ENCODE data around the gene CARMIL1. TPM values are rescaled to one million over a fixed set of nuclear protein-coding genes. Genes with fewer than 3 reads are reported as not detected.

CARMIL1 gene
- total and polyA plus RNA-seq, 10 of the 15 experiments (the other 5 are each of a cell fraction or from before 2014, with no cell fraction given) = 6.4 to 18.1 (median 10.3) TPM

DNA sequence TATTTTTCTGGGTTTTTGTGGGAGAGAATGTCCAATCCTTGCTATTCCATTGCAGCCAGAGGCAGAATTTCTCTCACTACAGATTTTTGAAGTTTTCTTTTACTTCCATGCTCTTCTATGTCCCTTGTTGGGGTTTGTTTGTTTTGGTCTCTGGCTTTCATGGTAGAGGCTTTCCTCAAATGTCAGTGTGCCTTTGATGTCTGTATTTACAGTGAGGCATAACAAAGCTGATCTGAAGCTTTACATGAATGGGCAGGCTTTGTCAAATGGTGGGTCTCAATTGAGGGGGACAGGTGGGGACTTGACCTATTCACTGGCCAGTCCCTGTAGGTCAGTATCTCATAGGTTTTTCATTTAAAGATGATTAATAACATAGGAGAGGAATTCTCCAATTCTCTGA lies 8.6 kb upstream of the CARMIL1 start:
- RAD21 ChIA-PET (ENCODE audit: unreplicated experiment) = interaction anchor here (0.8 to 2.4 kb wide), 6 partner anchors 8 to 286 kb away, joined by 3 to 17 read pairs (median 4); partner anchors contain the start of gene CARMIL1
- H3K4me1 ChIP-seq (ENCODE audit: control insufficient read depth, insufficient read depth, low read length) = no peaks in the 10 kb centered on the region
- no peak for DNase-seq (ENCODE audit: low read depth, low spot score)
- no TSS peak for BruUV-seq (replicated peaks)
- H3K4me3 ChIP-seq = no peak overlapping the region
- H3K27me3 ChIP-seq (replicated peaks in 1 of 2; ENCODE audit: control insufficient read depth in 2 of 2, insufficient read depth in 2 of 2, low read length in 1 of 2) = no peaks in the 10 kb centered on the region; a peak in 1 of 4 replicates
- no peak overlapping the region for H3K9ac ChIP-seq (ENCODE audit: control insufficient read depth, insufficient read depth, low read length)
- no peak for ATAC-seq
- no peaks in the 10 kb centered on the region for H3K9me3 ChIP-seq (replicated peaks; ENCODE audit: control insufficient read depth, insufficient read depth, low read length)
- intact Hi-C loops (cut with micrococcal nuclease; ENCODE audit: unreplicated experiment) = no loop called here
- CTCF ChIA-PET = interaction anchor here (1.3 to 13.8 kb wide), 5 partner anchors 8 to 286 kb away, joined by 4 to 362 read pairs (median 7); partner anchors contain the start of gene CARMIL1
- no peaks in the 10 kb centered on the region for H3K36me3 ChIP-seq (ENCODE audit: control insufficient read depth in 2 of 2, insufficient read depth in 2 of 2, low read length in 1 of 2)
- FAIRE-seq = no peak
- in situ Hi-C loops (cut with MboI) = loop anchor here (5.0 to 25.0 kb wide), 2 partner anchors 217 to 667 kb away; partner anchors contain the start of gene SLC17A2
- no peak overlapping the region for H3K4me2 ChIP-seq (ENCODE audit: control insufficient read depth, insufficient read depth)
- H3K79me2 ChIP-seq (ENCODE audit: control insufficient read depth, insufficient read depth, low read length) = no peaks in the 10 kb centered on the region
- TF ChIP-seq HCFC1 (IDR thresholded peaks at IDR 0.05; ENCODE audit: low read length) (no peak), POLR2A (IDR thresholded peaks at IDR 0.05; ENCODE audit: low read depth, low read length) (no peak), BHLHE40 (IDR thresholded peaks at IDR 0.05; ENCODE audit: borderline replicate concordance in 1 of 2, low read depth in 2 of 2, low read length in 1 of 2) (no peak), IKZF1 (conservative IDR thresholded peaks at IDR 0.05) (no peak), NFYA (IDR thresholded peaks at IDR 0.05; ENCODE audit: borderline replicate concordance, low read depth, low read length) (no peak)
- TF ChIP-seq, protein P1, sequence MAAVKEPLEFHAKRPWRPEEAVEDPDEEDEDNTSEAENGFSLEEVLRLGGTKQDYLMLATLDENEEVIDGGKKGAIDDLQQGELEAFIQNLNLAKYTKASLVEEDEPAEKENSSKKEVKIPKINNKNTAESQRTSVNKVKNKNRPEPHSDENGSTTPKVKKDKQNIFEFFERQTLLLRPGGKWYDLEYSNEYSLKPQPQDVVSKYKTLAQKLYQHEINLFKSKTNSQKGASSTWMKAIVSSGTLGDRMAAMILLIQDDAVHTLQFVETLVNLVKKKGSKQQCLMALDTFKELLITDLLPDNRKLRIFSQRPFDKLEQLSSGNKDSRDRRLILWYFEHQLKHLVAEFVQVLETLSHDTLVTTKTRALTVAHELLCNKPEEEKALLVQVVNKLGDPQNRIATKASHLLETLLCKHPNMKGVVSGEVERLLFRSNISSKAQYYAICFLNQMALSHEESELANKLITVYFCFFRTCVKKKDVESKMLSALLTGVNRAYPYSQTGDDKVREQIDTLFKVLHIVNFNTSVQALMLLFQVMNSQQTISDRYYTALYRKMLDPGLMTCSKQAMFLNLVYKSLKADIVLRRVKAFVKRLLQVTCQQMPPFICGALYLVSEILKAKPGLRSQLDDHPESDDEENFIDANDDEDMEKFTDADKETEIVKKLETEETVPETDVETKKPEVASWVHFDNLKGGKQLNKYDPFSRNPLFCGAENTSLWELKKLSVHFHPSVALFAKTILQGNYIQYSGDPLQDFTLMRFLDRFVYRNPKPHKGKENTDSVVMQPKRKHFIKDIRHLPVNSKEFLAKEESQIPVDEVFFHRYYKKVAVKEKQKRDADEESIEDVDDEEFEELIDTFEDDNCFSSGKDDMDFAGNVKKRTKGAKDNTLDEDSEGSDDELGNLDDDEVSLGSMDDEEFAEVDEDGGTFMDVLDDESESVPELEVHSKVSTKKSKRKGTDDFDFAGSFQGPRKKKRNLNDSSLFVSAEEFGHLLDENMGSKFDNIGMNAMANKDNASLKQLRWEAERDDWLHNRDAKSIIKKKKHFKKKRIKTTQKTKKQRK (IDR thresholded peaks at IDR 0.05; ENCODE audit: low read depth, low read length) = no peak
- SMC1A ChIA-PET (ENCODE audit: uncharacterized antibody, unreplicated experiment) = interaction anchor here (1.0 to 3.4 kb wide), 7 partner anchors 8 to 286 kb away, joined by 3 to 22 read pairs (median 4); partner anchors contain the start of gene CARMIL1
- H4K20me1 ChIP-seq (ENCODE audit: control insufficient read depth, insufficient read depth) = no peaks in the 10 kb centered on the region
- H3K27ac ChIP-seq (ENCODE audit: control insufficient read depth, insufficient read depth) = no peak overlapping the region
- H2AFZ ChIP-seq (ENCODE audit: control insufficient read depth, low read depth, low read length) = no peak overlapping the region
- POLR2A ChIA-PET = interaction anchor here (1.1 kb wide), 1 partner anchor 10 kb away, joined by 3 read pairs; no protein-coding TSS in a partner anchor
